GM12892 (cell line): Measurements from ENCODE around the gene MFN1.

Experiments used
- POLR2A ChIP-seq: IDR thresholded peaks from 2 replicates; pipeline ENCODE4 v1.6.1; 2011; ENCODE audit warnings: low read depth, low read length, control low read depth
- POLR2AphosphoS5 ChIP-seq: IDR thresholded peaks from 2 replicates; pipeline ENCODE4 v1.6.1; 2011; ENCODE audit warnings: low read depth, low read length, control low read depth

DNA sequence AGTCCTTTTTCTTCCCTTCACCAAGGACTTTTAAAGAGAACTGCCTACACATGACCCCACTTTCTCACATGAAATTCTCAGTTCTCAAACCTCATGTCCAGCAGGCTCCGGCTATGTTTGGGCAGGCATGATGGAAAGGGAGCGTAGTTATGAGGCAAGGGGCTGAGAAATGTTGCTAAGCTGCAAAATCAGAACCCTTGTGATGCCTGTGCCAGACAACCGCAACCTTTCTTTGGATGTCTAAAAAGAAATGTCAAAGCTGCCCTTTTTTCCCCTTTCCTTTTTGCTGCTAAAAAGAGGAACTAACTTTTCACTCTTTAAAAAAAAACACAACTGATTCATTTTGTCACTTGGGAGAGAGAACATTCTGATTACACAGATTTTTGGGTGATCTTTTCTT lies 84.5 kb downstream of the MFN1 start:
- TF ChIP-seq POLR2AphosphoS5 (no peak), POLR2A (no peak)
